Suprapubic skin (tissue), 3 donors: Measurements from ENCODE around the gene EDEM3.

ENCODE experiments used
- CTCF ChIP-seq, 2 donors: fragments of 200-600 bp in 1 of 2; fragments of 450-650 bp in 1 of 2; sonication (generic) in 1 of 2; IDR thresholded peaks; one replicate each; pipeline ENCODE4 v1.5.1; 2016 to 2019; ENCODE audit warnings: antibody characterized with exemption in 2 of 2, mild to moderate bottlenecking in 1 of 2, moderate library complexity in 1 of 2
- POLR2A ChIP-seq, 2 donors: fragments of 450-650 bp; IDR thresholded peaks; one replicate each; pipeline ENCODE4 v1.6.1; 2017; ENCODE audit warnings: antibody characterized with exemption in 2 of 2, mild to moderate bottlenecking in 2 of 2, moderate library complexity in 2 of 2

- TF ChIP-seq POLR2A (IDR thresholded peaks at IDR 0.05) (no peak), CTCF (IDR thresholded peaks at IDR 0.05) (no peak)
These were observed 59.6 kb downstream of the EDEM3 start for GRCh38 chr1:184695023-184695422.
